Measurements from ENCODE around the gene WDR48.

WDR48 gene

DNA sequence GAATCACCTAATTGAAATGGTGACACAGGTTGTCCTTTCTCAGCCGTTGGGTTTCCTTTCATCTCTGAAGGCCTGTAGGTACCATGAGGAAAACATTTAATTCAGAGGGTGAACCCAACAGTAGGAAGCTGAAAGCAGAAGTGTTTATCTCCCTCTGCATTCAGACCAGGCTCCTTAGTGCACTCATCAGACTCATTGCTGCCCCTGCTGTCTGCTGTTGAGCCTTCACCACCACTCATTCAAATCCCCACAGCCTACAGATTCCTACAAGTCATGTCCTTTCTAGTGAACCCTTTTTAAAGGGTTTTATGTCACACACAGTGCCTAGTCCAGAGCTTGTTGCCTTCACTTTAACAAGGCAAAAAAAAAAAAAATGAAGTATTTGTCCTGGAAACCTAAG is 13.4 kb downstream of the WDR48 start:
- TF ChIP-seq, protein P1, sequence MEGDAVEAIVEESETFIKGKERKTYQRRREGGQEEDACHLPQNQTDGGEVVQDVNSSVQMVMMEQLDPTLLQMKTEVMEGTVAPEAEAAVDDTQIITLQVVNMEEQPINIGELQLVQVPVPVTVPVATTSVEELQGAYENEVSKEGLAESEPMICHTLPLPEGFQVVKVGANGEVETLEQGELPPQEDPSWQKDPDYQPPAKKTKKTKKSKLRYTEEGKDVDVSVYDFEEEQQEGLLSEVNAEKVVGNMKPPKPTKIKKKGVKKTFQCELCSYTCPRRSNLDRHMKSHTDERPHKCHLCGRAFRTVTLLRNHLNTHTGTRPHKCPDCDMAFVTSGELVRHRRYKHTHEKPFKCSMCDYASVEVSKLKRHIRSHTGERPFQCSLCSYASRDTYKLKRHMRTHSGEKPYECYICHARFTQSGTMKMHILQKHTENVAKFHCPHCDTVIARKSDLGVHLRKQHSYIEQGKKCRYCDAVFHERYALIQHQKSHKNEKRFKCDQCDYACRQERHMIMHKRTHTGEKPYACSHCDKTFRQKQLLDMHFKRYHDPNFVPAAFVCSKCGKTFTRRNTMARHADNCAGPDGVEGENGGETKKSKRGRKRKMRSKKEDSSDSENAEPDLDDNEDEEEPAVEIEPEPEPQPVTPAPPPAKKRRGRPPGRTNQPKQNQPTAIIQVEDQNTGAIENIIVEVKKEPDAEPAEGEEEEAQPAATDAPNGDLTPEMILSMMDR (IDR thresholded peaks at IDR 0.05), result peak; percentile 33

DNA sequence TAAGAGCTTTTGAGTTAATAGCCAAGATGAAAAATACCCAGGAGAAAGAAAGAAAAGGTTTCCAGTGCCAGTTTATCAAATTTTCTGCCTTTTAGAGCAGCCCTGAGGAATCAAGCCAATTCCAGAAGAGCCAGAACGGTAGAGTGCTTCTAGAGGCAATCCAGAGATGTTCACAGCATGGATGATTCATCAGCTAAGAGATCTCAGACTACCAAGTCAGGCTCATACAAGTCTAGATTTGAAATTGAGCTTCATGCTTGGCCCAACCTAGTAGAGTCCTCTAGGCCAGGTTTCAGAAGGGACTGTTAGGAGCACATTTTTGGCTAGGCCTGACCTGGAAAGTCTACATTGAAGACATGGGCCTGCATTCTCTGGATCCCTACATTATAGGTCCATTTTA is 15.5 kb downstream of the WDR48 start:
- TF ChIP-seq, protein P1 (IDR thresholded peaks at IDR 0.05), result no peak

DNA sequence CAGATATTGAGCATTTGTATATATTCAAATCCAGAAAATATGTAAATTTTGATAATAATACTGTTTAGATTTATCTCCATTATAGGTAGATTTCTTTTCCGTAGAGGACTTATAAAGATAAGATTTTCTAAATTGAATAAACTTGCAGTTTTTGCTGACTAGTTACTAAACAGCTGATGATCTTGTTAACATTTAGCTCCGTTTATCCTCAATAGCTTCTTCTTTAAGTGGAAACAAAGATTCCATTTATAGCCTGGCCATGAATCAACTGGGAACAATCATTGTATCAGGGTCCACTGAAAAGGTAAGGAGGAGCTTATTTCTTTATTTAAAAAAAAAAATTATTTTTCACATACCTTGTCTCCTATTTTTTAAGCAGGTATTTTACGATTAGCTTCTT is 16.7 kb downstream of the WDR48 start:
- TF ChIP-seq, protein P1 (IDR thresholded peaks at IDR 0.05), result no peak

DNA sequence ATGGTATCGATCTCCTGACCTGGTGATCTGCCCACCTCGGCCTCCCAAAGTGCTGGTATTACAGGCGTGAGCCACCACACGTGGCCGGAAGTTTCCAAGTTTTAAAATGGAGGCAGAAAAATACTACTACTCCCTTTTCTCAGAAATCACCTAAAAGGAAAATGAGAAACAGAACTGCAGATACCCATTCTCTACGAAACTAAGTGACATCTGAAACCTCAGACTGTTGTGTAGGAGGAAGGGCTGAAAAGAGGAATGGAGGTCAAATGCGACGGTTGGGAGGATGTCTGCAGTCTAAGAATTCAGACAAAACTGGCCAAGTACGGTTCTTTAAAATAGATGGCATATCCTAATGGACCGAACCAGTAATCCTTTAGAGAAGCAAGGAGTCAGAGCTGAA is 24.1 kb downstream of the WDR48 start:
- TF ChIP-seq, protein P1 (IDR thresholded peaks at IDR 0.05), result no peak

DNA sequence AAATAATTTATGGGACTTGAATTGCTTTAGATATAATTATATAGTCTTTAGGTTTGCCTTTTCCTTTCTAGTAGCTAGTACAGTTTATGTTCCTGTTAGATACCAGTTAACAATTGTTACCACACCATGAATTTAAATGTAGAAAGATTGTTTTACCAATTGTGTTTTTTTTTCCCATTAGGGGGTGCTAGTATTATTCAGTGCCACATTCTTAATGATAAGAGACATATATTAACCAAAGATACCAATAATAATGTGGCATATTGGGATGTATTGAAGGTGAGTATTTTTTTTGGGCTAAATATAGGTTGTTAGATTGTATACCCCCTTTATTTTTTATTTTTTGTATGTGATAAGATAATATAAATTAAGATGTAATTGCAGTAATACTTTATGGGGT is 27.7 kb downstream of the WDR48 start:
- TF ChIP-seq, protein P1 (IDR thresholded peaks at IDR 0.05), result no peak; the same call in 1 of the 2 replicates

DNA sequence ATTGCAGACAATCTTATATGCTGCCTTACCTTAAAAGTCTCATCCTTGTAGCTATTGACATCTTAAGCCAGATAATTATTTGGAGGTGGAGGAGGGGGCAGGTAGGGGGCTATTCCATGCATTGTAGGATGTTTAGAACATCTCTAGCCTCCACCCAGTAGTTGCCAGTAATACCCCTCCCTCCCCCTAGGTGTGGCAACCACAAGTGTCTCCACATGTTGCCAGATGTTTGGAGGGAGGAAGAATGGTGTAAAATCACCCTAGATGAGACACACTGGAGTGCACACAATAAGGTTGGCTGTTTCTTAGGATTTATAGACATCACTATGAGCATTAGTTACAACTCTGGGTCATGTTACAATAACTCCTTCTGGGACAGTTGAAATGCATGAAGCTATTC is 28.2 kb downstream of the WDR48 start:
- TF ChIP-seq, protein P1 (IDR thresholded peaks at IDR 0.05), result no peak

DNA sequence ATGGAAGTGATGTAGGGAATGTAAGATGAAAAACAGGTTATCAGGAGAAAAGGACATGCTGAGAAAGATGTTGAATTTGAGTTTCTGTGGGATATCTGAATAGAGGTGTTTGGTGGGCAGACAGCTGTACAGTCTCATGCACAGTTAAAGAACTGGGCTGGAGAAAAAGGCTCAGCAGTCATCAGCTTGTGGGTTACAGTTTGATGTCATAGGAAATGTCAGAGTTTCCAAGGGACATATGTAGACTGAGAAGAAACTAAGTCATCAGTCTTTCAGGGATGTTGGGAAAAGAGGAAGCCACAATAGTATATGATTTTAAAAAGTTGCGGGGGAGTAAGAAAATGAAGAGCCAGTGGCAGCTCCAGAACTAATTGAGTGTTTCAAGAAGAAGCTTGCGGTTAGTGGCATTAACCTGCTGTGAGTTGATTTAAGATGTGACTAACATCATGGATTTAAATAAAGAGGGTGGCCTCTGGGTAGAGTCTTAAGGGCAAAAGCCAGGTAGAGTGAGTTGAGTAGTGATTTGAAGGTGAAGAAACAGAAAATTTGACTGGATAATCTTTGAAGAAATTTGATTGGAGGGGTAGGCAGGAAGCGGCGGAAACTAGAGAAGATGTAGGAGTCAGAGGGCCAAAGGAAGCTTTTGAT is 31.0 kb downstream of the WDR48 start:
- TF ChIP-seq, protein P1 (IDR thresholded peaks at IDR 0.05), result no peak

DNA sequence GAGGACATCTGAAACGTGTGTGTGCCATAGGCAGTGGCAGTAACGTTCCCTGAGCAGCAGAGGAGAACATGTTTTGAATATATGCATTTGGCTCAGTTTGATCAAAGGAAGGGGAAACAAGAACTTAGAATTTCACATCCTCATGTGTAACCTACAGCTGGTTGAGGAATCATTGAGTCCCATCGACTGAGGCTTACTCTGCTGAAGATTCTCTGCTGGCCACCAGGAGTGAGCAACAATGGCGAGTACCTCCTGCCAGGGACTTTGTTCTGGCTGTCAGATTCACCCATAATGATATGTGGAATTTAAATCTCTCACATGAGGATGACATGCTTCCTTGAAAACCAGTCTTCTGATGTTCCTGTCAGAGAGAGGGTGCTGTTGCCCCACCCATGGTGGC is 34.3 kb downstream of the WDR48 start:
- TF ChIP-seq, protein P1 (IDR thresholded peaks at IDR 0.05), result no peak

Measured in LNCAP (cell line).